Chondrocyte (in vitro differentiated cells): Measurements from ENCODE around the gene PRR9. TPM values are rescaled to one million over a fixed set of nuclear protein-coding genes. Genes with fewer than 3 reads are reported as not detected.
"Not testable (repeated sequence)": the region's sequence is repeated elsewhere in the genome, so short reads cannot be mapped to it uniquely, and the experiment has no call there.

Experiments
- DNase-seq: peaks from one replicate; pipeline ENCODE4 v3.0.0; 2021; ENCODE audit warnings: mixed read lengths, low spot score
- H3K27ac Mint-ChIP-seq: one replicate; pipeline ENCODE4 v1.8.0; 2021; ENCODE audit warnings: mild to moderate bottlenecking, moderate library complexity, mixed read lengths; ENCODE audit not compliant: unreplicated experiment
- H3K27me3 Mint-ChIP-seq: 2 replicates; pipeline ENCODE4 v1.8.0; 2021; ENCODE audit warnings: low read depth, mixed read lengths
- H3K36me3 Mint-ChIP-seq: 2 replicates; pipeline ENCODE4 v1.8.0; 2021; ENCODE audit warnings: low read depth, mixed read lengths
- H3K4me1 Mint-ChIP-seq: 2 replicates; pipeline ENCODE4 v1.8.0; 2021; ENCODE audit warnings: low read depth, mild to moderate bottlenecking, mixed read lengths
- H3K4me3 Mint-ChIP-seq: one replicate; pipeline ENCODE4 v1.8.0; 2021; ENCODE audit warnings: mild to moderate bottlenecking, moderate library complexity, mixed read lengths; ENCODE audit not compliant: unreplicated experiment
- H3K9me3 Mint-ChIP-seq: 2 replicates; pipeline ENCODE4 v1.8.0; 2021; ENCODE audit warnings: low read depth, mixed read lengths
- CTCF ChIP-seq: fragments of 200-600 bp; sonication (generic); IDR thresholded peaks from 2 replicates; pipeline ENCODE4 v1.5.0; 2021; ENCODE audit warnings: antibody characterized with exemption, mild to moderate bottlenecking, moderate library complexity
- total RNA-seq: library from RNA; stranded (reverse); gene quantifications from 3 replicates; pipeline ENCODE4 v1.2.1, GENCODE V29; 2021

The PRR9 gene
- total RNA-seq, 1 donor from 2014 or later, result not detected

DNA sequence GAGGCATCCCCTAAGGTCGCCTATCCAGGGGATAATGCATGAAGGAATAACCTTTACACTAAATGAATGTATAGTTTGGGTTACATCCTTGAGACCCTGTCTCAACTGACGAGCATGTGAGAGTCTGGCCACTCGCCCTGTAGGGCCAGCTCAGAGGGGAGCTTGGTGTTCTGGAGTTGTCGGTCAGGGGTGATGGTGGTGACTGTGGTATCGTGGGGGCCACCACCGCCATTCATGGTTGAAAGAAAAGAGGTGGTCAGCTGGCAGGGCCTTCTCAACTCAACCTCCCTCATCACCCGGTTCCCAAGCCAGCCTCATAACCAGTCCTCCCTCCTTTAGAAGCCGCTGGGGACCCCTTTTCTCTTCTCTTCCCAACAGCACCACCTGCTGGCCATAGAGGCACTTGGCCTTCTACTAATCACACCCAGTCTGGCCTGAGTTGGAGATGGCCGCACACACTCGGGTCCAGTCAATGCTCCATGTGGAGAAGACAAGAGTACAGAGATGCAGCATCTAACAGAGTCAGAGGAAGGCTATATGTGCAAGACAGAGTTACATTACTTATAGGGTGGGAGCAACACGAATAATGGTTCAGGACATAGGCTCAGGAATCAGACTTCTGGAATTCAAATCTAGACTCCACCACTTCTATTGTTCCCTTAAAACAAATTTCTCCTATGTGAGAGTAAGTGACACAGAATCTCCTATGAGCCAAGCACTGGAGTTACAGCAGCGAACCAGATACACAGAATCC is 11.9 kb downstream of the PRR9 start:
- TF ChIP-seq CTCF, result peak; percentile 66
- H3K4me1 Mint-ChIP-seq, H3K4me3 Mint-ChIP-seq, H3K9me3 Mint-ChIP-seq, H3K27ac Mint-ChIP-seq, H3K36me3 Mint-ChIP-seq, DNase-seq: not testable (repeated sequence)
- H3K27me3 Mint-ChIP-seq, result peaks cover 10% of the 10 kb centered on the region

DNA sequence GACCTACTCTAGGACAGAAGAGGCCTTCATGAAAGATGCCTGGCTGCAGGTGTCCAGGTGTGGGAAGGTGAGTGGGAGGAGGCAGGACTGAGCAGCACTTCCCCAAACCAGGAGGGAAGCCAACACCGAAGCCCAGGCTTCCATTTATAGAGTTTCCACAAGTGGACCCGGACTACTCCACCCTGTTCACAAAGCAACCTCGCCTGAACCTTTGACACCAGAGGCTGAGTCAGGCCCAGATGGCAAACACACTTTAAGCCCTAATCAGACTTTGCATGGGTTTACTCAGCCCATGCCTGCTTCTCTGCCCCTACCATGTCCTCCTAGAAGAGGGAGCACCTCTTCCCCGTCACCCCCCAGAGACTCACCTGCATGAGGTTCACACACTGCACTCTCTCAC is 14.0 kb downstream of the PRR9 start:
- H3K27ac Mint-ChIP-seq, result no peak overlapping the region

DNA sequence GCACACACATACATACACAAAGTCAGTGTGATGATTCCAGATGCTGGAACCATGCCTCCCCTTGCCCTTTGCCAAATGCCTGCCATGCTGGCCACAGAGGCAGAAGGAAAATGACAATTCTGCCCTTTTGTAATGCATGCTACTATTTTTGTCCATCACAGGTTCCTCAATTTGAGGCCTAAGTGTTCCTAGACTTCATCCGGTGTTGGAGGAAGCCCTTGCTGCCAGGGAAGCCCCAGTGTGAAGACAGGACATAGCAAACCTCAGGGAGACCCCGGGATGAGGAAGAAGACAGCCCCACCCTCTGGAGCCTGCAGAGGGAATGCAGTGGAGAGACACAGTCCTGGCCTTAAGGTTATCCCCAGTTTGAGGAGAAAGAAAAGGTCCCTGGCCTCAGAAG is 14.4 kb downstream of the PRR9 start:
- DNase-seq, result no peak
- H3K36me3 Mint-ChIP-seq, result no peaks in the 10 kb centered on the region
- TF ChIP-seq CTCF, result no peak
- H3K27me3 Mint-ChIP-seq, result peaks cover 17% of the 10 kb centered on the region
- H3K4me3 Mint-ChIP-seq, result no peak overlapping the region
- no peak overlapping the region for H3K27ac Mint-ChIP-seq
- H3K4me1 Mint-ChIP-seq, result no peaks in the 10 kb centered on the region
- H3K9me3 Mint-ChIP-seq, result no peaks in the 10 kb centered on the region

More for the DNA sequence above, 14.0 kb downstream of the PRR9 start:
- Mint-ChIP-seq H3K27me3 (peaks cover 17% of the 10 kb centered on the region), H3K36me3 (no peaks in the 10 kb centered on the region), H3K9me3 (no peaks in the 10 kb centered on the region), H3K4me3 (no peak overlapping the region), H3K4me1 (no peaks in the 10 kb centered on the region)
- no peak for DNase-seq
- TF ChIP-seq CTCF, result no peak

- Mint-ChIP-seq H3K36me3 (no peaks in the 10 kb centered on the region), H3K4me1 (no peaks in the 10 kb centered on the region), H3K4me3 (no peak overlapping the region), H3K27ac (no peak overlapping the region), H3K27me3 (peaks cover 17% of the 10 kb centered on the region), H3K9me3 (no peaks in the 10 kb centered on the region)
- no peak for TF ChIP-seq CTCF
- no peak for DNase-seq
Measured at GRCh38 chr1:153232553-153232952, 15.2 kb downstream of the PRR9 start.

GRCh38 chr1:153233448-153233847 is 16.1 kb downstream of the PRR9 start:
- Mint-ChIP-seq H3K27ac (no peak overlapping the region), H3K9me3 (no peaks in the 10 kb centered on the region), H3K4me3 (no peak overlapping the region), H3K36me3 (no peaks in the 10 kb centered on the region), H3K27me3 (peaks cover 17% of the 10 kb centered on the region), H3K4me1 (no peaks in the 10 kb centered on the region)
- no peak for DNase-seq
- no peak for TF ChIP-seq CTCF
